HL-60 (cell line): ENCODE measurements around the gene GLRA3.

Experiments
- DNase-seq, 2 experiments: peaks; one replicate each; pipeline ENCODE4 v3.0.0-alpha.2; 2010 to 2020; ENCODE audit warnings: low read depth in 1 of 2, low spot score in 1 of 2
- H3K27ac ChIP-seq: fragments of 250-450 bp; sonication (Bioruptor Pico); replicated peaks from 2 replicates; pipeline ENCODE4 v1.5.1; 2020; ENCODE audit warnings: mild to moderate bottlenecking, moderate library complexity
- H3K27me3 ChIP-seq: fragments of 250-450 bp; sonication (Bioruptor Pico); 2 replicates; pipeline ENCODE4 v1.5.1; 2021; ENCODE audit warnings: mild to moderate bottlenecking, moderate library complexity; ENCODE audit not compliant: insufficient read depth, poor library complexity, severe bottlenecking
- H3K4me3 ChIP-seq: replicated peaks from 2 replicates; pipeline ENCODE4 v1.5.1; 2011; ENCODE audit warnings: mild to moderate bottlenecking, control low read depth, low read length; ENCODE audit not compliant: insufficient read depth
- CTCF ChIP-seq: IDR thresholded peaks from one replicate; pipeline ENCODE4 v1.5.1; 2011; ENCODE audit warnings: low read length, control low read depth, inconsistent platforms; ENCODE audit not compliant: insufficient read depth
- GABPA ChIP-seq: IDR thresholded peaks from 2 replicates; pipeline ENCODE4 v1.6.1; 2012; ENCODE audit warnings: low read depth
- POLR2AphosphoS5 ChIP-seq: IDR thresholded peaks from 2 replicates; pipeline ENCODE4 v1.6.1; 2012; ENCODE audit warnings: low read depth
- REST ChIP-seq: IDR thresholded peaks from 2 replicates; pipeline ENCODE4 v1.6.1; 2012; ENCODE audit warnings: low read depth; ENCODE audit not compliant: insufficient replicate concordance
- SPI1 ChIP-seq: IDR thresholded peaks from 2 replicates; pipeline ENCODE4 v1.6.1; 2012; ENCODE audit warnings: low read depth, mild to moderate bottlenecking, borderline replicate concordance

The GLRA3 gene

GRCh38 chr4:174663216-174663615 is 165.8 kb downstream of the GLRA3 start:
- peaks cover 3% of the 10 kb centered on the region for H3K27me3 ChIP-seq

GRCh38 chr4:174658246-174658645 is 170.8 kb downstream of the GLRA3 start:
- no peak for DNase-seq
- H3K4me3 ChIP-seq: no peak overlapping the region
- H3K27me3 ChIP-seq: no peaks in the 10 kb centered on the region
- TF ChIP-seq SPI1 (no peak), REST (no peak), GABPA (no peak), CTCF (no peak), POLR2AphosphoS5 (no peak)
- no peak overlapping the region for H3K27ac ChIP-seq

More at GRCh38 chr4:174663216-174663615, 165.8 kb downstream of the GLRA3 start:
- Histone ChIP-seq H3K27ac (no peak overlapping the region), H3K4me3 (no peak overlapping the region)
- DNase-seq: no peak
- no peak for TF ChIP-seq GABPA
- no peak for TF ChIP-seq CTCF
- TF ChIP-seq POLR2AphosphoS5: no peak
- TF ChIP-seq REST: no peak
- TF ChIP-seq SPI1: no peak

DNA sequence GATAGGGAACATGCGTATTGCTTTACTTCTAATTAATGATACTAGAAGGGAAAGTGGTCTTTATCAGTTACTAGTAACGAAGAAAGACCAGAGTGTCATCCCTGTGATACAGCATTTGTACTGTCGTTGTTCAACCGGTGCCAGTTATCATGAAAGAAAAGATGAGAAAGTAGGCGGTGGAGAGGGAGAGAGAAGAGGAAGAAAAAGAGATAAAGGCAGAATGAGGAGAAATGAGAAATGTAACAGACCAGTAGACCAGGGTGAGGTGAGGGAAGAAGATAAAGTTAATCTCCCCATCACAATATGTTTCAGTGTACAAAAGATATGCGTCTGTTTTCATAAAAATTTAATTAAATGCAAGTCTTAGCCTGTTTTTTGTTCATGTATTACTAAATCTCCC is 171.6 kb downstream of the GLRA3 start:
- no peak for TF ChIP-seq REST
- no peak for TF ChIP-seq POLR2AphosphoS5
- no peak for TF ChIP-seq CTCF
- TF ChIP-seq SPI1: no peak
- TF ChIP-seq GABPA: no peak
- no peak for DNase-seq
- H3K27me3 ChIP-seq: no peaks in the 10 kb centered on the region
- H3K27ac ChIP-seq: no peak overlapping the region
- H3K4me3 ChIP-seq: no peak overlapping the region
